ENCODE data around the gene FAM168A.

The FAM168A gene

DNA sequence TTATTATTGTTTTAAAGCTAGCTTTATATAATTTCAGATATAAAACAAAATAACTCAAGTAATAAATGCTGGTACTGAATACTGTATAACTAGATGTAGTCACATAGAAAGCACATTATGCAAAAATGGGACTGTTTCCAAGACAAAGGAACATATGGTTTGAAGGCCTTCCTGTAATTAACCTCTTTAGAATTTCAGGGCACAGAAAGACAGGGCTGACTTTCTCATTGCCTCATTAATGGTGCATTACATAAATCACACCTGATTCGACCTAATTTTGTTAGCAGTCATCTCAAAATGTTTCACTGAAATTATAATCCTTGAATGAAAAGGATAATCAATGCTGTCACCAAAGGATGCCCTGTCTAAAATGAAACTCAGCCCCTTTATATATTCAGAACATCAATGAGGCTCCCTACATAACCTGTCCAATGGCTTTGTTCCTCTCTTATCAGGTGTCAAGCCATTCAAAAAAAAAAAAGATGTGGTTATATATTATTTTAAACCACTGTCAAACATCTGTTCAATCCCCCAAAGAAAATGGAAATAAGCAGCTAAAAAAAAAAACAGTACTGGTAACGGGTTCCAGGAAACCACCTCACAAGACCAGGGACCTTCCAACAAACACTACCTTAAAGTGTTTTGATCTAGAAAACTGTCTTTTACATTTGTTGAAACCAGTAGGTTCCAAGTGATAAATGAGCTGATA is 77.4 kb downstream of the FAM168A start:
- TF ChIP-seq, protein P1, sequence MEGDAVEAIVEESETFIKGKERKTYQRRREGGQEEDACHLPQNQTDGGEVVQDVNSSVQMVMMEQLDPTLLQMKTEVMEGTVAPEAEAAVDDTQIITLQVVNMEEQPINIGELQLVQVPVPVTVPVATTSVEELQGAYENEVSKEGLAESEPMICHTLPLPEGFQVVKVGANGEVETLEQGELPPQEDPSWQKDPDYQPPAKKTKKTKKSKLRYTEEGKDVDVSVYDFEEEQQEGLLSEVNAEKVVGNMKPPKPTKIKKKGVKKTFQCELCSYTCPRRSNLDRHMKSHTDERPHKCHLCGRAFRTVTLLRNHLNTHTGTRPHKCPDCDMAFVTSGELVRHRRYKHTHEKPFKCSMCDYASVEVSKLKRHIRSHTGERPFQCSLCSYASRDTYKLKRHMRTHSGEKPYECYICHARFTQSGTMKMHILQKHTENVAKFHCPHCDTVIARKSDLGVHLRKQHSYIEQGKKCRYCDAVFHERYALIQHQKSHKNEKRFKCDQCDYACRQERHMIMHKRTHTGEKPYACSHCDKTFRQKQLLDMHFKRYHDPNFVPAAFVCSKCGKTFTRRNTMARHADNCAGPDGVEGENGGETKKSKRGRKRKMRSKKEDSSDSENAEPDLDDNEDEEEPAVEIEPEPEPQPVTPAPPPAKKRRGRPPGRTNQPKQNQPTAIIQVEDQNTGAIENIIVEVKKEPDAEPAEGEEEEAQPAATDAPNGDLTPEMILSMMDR (IDR thresholded peaks at IDR 0.05; ENCODE audit: low read depth, low read length, missing control alignments), result no peak
- H3K27ac ChIP-seq, result no peak overlapping the region
- DNase-seq, result no peak

DNA sequence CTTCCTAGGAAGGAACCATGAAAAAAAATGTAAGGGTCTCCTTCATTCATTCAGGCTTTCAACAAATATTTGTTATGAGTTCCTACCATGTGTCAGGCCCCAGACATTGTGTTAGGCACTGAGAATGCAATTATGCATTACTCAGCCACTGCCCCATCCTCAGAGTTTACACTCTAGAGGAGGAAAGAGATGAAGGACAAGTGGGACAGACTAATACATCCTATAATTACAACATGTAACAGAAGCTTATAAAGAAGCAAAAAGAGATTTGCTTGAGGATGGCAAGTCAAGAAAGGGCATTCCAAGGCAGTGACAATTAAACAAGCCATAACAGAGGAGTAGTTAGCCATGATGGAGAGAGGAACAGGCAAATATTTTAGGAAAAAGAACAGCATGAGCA is 78.6 kb downstream of the FAM168A start:
- Histone ChIP-seq H3K36me3 (replicated peaks) (no peaks in the 10 kb centered on the region), H3K4me3 (ENCODE audit: low read depth, low read length) (no peak overlapping the region), H3K27me3 (replicated peaks) (no peaks in the 10 kb centered on the region), H3K27ac (no peak overlapping the region)
- in situ Hi-C loops (cut with HindIII; ENCODE audit: low pct_ligation_motif_present, low sequenced_read_pairs), result no loop called here
- TF ChIP-seq, protein P1 (IDR thresholded peaks at IDR 0.05; ENCODE audit: low read depth, low read length, missing control alignments), result no peak
- DNase-seq, result no peak

More for the DNA sequence above, 77.4 kb downstream of the FAM168A start:
- H3K4me3 ChIP-seq (ENCODE audit: low read depth, low read length), result no peak overlapping the region
- no peaks in the 10 kb centered on the region for H3K27me3 ChIP-seq (replicated peaks)
- in situ Hi-C loops (cut with HindIII; ENCODE audit: low pct_ligation_motif_present, low sequenced_read_pairs), result no loop called here
- no peaks in the 10 kb centered on the region for H3K36me3 ChIP-seq (replicated peaks)

DNA sequence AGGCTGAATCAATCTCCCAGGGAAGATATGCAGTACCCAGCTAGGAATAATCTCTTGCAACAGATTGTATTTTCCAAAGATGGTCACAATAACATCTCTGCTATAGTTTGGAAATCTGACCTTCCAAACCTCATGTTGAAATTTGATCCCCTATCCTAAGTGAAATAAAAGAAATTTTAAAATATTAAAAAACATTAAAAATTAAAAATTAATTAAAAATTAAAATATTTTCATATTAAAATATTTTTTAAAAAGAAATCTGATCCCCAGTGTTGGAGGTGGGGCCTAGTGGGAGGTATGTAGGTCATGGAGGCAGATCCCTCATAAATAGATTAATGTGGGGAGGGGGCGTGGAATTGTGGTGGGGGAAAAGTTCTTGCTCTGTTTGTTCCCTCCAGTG is 79.7 kb downstream of the FAM168A start:
- TF ChIP-seq, protein P1 (IDR thresholded peaks at IDR 0.05; ENCODE audit: low read depth, low read length, missing control alignments), result no peak
- no peak for DNase-seq
- no peaks in the 10 kb centered on the region for H3K27me3 ChIP-seq (replicated peaks)
- in situ Hi-C loops (cut with HindIII; ENCODE audit: low pct_ligation_motif_present, low sequenced_read_pairs), result no loop called here
- H3K4me3 ChIP-seq (ENCODE audit: low read depth, low read length), result no peak overlapping the region
- H3K36me3 ChIP-seq (replicated peaks), result no peaks in the 10 kb centered on the region
- H3K27ac ChIP-seq, result no peak overlapping the region

DNA sequence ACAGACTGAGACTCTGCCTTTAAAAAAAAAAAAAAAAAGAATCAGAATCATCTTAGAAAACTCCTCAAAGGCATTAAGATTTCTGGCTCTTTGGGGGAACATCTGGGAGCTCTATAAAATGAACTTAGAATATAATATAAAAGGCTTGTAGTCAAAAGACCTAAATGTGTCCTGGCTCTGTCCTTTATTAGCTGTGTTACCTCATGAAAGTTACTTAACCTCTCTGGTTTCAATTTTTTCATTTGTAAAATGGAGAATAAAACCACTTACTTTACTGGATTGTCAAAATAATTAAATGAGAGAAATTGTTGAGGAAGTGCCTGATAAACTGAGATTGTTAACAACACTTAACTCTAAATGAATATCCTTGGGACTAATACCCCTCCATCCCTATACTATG is 81.8 kb downstream of the FAM168A start:
- Histone ChIP-seq H3K27me3 (replicated peaks) (no peaks in the 10 kb centered on the region), H3K36me3 (replicated peaks) (no peaks in the 10 kb centered on the region), H3K4me3 (ENCODE audit: low read depth, low read length) (no peak overlapping the region), H3K27ac (no peak overlapping the region)
- in situ Hi-C loops (cut with HindIII; ENCODE audit: low pct_ligation_motif_present, low sequenced_read_pairs), result no loop called here
- DNase-seq, result no peak
- TF ChIP-seq, protein P1 (IDR thresholded peaks at IDR 0.05; ENCODE audit: low read depth, low read length, missing control alignments), result no peak

DNA sequence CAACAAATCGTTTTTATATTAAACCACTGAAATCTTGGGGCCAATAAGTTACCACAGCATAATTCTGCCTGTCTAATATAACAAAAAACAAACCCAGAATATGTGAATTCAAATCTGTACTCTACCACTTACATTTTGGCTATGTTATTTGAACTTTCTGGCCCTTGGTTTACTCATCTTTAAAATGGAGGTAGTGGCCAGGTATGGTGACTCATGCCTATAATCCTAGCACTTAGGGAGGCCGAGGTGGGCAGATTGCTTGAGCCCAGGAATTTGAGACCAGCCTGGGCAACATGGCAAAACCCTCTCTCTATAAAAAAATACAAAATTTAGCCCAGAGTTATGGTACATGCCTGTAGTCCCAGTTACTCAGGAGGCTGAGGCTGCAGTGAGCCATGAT is 84.2 kb downstream of the FAM168A start:
- TF ChIP-seq, protein P1 (IDR thresholded peaks at IDR 0.05; ENCODE audit: low read depth, low read length, missing control alignments), result no peak
- DNase-seq, result no peak
- H3K27ac ChIP-seq, result no peak overlapping the region
- no peaks in the 10 kb centered on the region for H3K36me3 ChIP-seq (replicated peaks)
- H3K27me3 ChIP-seq (replicated peaks), result no peaks in the 10 kb centered on the region
- H3K4me3 ChIP-seq (ENCODE audit: low read depth, low read length), result no peak overlapping the region
- in situ Hi-C loops (cut with HindIII; ENCODE audit: low pct_ligation_motif_present, low sequenced_read_pairs), result no loop called here

DNA sequence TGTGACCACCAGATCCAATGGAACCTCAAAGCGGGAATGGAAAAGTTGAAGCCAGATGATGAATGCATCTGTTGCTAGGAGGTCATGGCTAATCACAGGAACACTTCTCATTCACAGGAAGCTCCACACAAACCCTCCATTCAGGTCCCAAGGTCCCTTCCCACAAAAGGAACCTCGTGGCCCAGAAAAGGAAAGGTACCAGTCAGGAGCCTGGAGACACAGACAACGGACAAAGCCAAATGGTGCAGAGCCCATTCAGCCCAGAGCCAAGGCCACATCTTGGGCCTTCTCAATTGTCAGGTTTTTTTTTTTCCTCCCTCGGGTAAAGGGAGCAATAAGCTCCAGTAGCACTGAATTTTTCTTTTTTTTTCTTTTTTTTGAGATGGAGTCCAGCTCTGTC is 87.0 kb downstream of the FAM168A start:
- no peak for DNase-seq
- TF ChIP-seq, protein P1 (IDR thresholded peaks at IDR 0.05; ENCODE audit: low read depth, low read length, missing control alignments), result no peak
- Histone ChIP-seq H3K36me3 (replicated peaks) (no peaks in the 10 kb centered on the region), H3K27me3 (replicated peaks) (no peaks in the 10 kb centered on the region), H3K4me3 (ENCODE audit: low read depth, low read length) (no peak overlapping the region), H3K27ac (no peak overlapping the region)
- in situ Hi-C loops (cut with HindIII; ENCODE audit: low pct_ligation_motif_present, low sequenced_read_pairs), result no loop called here

All from brain microvascular endothelial cell (primary cell).